HepG2 (cell line): ENCODE measurements around the gene NSUN3. TPM values are rescaled to one million over a fixed set of nuclear protein-coding genes. Genes with fewer than 3 reads are reported as not detected.
"Not testable (repeated sequence)": the region's sequence is repeated elsewhere in the genome, so short reads cannot be mapped to it uniquely, and the experiment has no call there.

Experiments
- ATAC-seq: fragments of 200-7000 bp; cut with Tn5 transposase; 3 replicates; pipeline ENCODE4 v1.9.1; 2020; ENCODE audit warnings: mild to moderate bottlenecking, moderate library complexity
- BruUV-seq: library from RNA; stranded (reverse); fragments of 400-500 nt; replicated peaks from 2 replicates; lab custom pipeline; 2021; lab: Mats Ljungman, UMichigan
- CTCF ChIA-PET: fragments of 300-600 bp; formaldehyde crosslinking; extraction: SDS; loops from one replicate; lab custom pipeline; 2021; ENCODE audit warnings: low total read pairs, inconsistent platforms, low intra/inter-chr PET ratio; lab: Yijun Ruan, JAX
- POLR2A ChIA-PET: fragments of 350-600 bp; sonication (Branson Sonifier 250); formaldehyde crosslinking; loops from one replicate; lab custom pipeline; 2020; ENCODE audit warnings: antibody characterized with exemption, inconsistent platforms; lab: Yijun Ruan, JAX
- DNase-seq: peaks from one replicate; pipeline ENCODE4 v3.0.0-alpha.2; 2015; ENCODE audit warnings: low spot score
- FAIRE-seq: peaks from 3 replicates; lab custom pipeline; 2011; peaks lifted over from hg19 to GRCh38; lab: Jason Lieb, UNC
- H2AFZ ChIP-seq: one replicate; pipeline ENCODE4 v1.6.1; 2011; ENCODE audit warnings: low read length, inconsistent platforms
- H3K27ac ChIP-seq: fragments of 300-600 bp; 3 replicates; pipeline ENCODE4 v1.8.0; 2011; ENCODE audit warnings: mixed run types, mild to moderate bottlenecking, mixed read lengths, low read length, inconsistent platforms; ENCODE audit not compliant: insufficient read depth; ENCODE audit errors: extremely low read length
- H3K27me3 ChIP-seq, 2 experiments: fragments of 200-600 bp in 1 of 2; 2 replicates in 1 of 2; 3 replicates in 1 of 2; pipeline versions ENCODE4 v1.6.0 to v1.8.0; 2011; ENCODE audit warnings: low read length in 2 of 2, mild to moderate bottlenecking in 2 of 2, moderate library complexity in 2 of 2, inconsistent platforms in 1 of 2; ENCODE audit not compliant: insufficient read depth in 2 of 2, control insufficient read depth in 1 of 2
- H3K36me3 ChIP-seq, 2 experiments: fragments of 200-600 bp in 1 of 2; replicated peaks in 1 of 2; 2 replicates in 1 of 2; 3 replicates in 1 of 2; pipeline versions ENCODE4 v1.5.1 to v1.8.0; 2011; ENCODE audit warnings: low read length in 2 of 2, inconsistent platforms in 1 of 2; ENCODE audit not compliant: insufficient read depth in 2 of 2, control insufficient read depth in 1 of 2
- H3K4me1 ChIP-seq: 2 replicates; pipeline ENCODE4 v1.5.1; 2012; ENCODE audit warnings: low read length, inconsistent platforms; ENCODE audit not compliant: insufficient read depth
- H3K4me2 ChIP-seq: 2 replicates; pipeline ENCODE4 v1.6.0; 2011; ENCODE audit warnings: low read depth, low read length, inconsistent platforms
- H3K4me3 ChIP-seq, 3 experiments: fragments of 200-600 bp in 1 of 3; sonication (generic), shearing (Covaris generic) in 1 of 3; replicated peaks in 1 of 3; 2 replicates each; pipeline ENCODE4 v1.5.1; 2011 to 2016; ENCODE audit warnings: low read length in 3 of 3, inconsistent platforms in 2 of 3, low read depth in 2 of 3, mild to moderate bottlenecking in 2 of 3, control low read depth in 1 of 3, mixed read lengths in 1 of 3; ENCODE audit not compliant: insufficient read depth in 1 of 3
- H3K79me2 ChIP-seq: one replicate; pipeline ENCODE4 v1.6.1; 2011; ENCODE audit warnings: low read length, inconsistent platforms; ENCODE audit not compliant: insufficient read depth
- H3K9ac ChIP-seq: 2 replicates; pipeline ENCODE4 v1.6.0; 2011; ENCODE audit warnings: mild to moderate bottlenecking, low read depth, low read length, inconsistent platforms; ENCODE audit not compliant: insufficient read depth
- H3K9me3 ChIP-seq: 2 replicates; pipeline ENCODE4 v1.5.1; 2012; ENCODE audit warnings: mild to moderate bottlenecking, low read length
- H4K20me1 ChIP-seq: 2 replicates; pipeline ENCODE4 v1.6.0; 2011; ENCODE audit warnings: inconsistent platforms, mild to moderate bottlenecking, low read length, moderate library complexity; ENCODE audit not compliant: insufficient read depth
- FOXA1 ChIP-seq, 2 experiments: fragments of 450-650 bp in 1 of 2; sonication (generic) in 1 of 2; formaldehyde crosslinking in 1 of 2; IDR thresholded peaks; 2 replicates each; pipeline versions ENCODE4 v1.4.0 to v1.6.1; 2016 to 2020; ENCODE audit warnings: missing genetic modification reagents in 1 of 2
- FOXA3 ChIP-seq: IDR thresholded peaks from 2 replicates; pipeline ENCODE4 v1.6.1; 2016; ENCODE audit warnings: missing genetic modification reagents, missing compliant biosample characterization
- HOXA3 ChIP-seq: sonication (generic); formaldehyde crosslinking; IDR thresholded peaks from 2 replicates; pipeline ENCODE4 v1.5.0; 2020; ENCODE audit warnings: missing genetic modification reagents
- JUND ChIP-seq: sonication (generic); formaldehyde crosslinking; IDR thresholded peaks from 2 replicates; pipeline ENCODE4 v1.8.0; 2022; ENCODE audit warnings: mild to moderate bottlenecking, missing genetic modification reagents
- KLF12 ChIP-seq: sonication (generic); formaldehyde crosslinking; IDR thresholded peaks from 2 replicates; pipeline ENCODE4 v1.4.0; 2020; ENCODE audit warnings: missing genetic modification reagents, borderline replicate concordance
- RBM39 ChIP-seq: fragments of 200-400 bp; formaldehyde crosslinking; IDR thresholded peaks from one replicate; pipeline ENCODE4 v1.6.1; 2018; ENCODE audit warnings: antibody characterized with exemption, mild to moderate bottlenecking, low read depth, low read length; ENCODE audit not compliant: poor library complexity, severe bottlenecking
- SP5 ChIP-seq: IDR thresholded peaks from 2 replicates; pipeline ENCODE4 v1.6.1; 2016; ENCODE audit warnings: low read depth, borderline replicate concordance
- TBX3 ChIP-seq: fragments of 450-650 bp; IDR thresholded peaks from 2 replicates; pipeline ENCODE4 v1.6.1; 2017; ENCODE audit warnings: antibody characterized with exemption, mild to moderate bottlenecking, inconsistent platforms, borderline replicate concordance
- YY1 ChIP-seq: IDR thresholded peaks from 2 replicates; pipeline ENCODE4 v1.6.1; 2011; ENCODE audit warnings: low read length, low read depth, moderate library complexity, mild to moderate bottlenecking; ENCODE audit not compliant: insufficient read depth, insufficient replicate concordance
- ZMYM4 ChIP-seq: sonication (generic); formaldehyde crosslinking; IDR thresholded peaks from 2 replicates; pipeline ENCODE4 v1.8.1; 2023; ENCODE audit warnings: mild to moderate bottlenecking, missing genetic modification reagents
- ZNF550 ChIP-seq: sonication (generic); formaldehyde crosslinking; IDR thresholded peaks from 2 replicates; pipeline ENCODE4 v1.4.0; 2020; ENCODE audit warnings: mild to moderate bottlenecking, missing genetic modification reagents, borderline replicate concordance
- ZSCAN31 ChIP-seq: sonication (generic); formaldehyde crosslinking; IDR thresholded peaks from 2 replicates; pipeline ENCODE4 v1.5.0; 2020; ENCODE audit warnings: low read depth, mild to moderate bottlenecking, missing genetic modification reagents
- WGBS: methylation state at CpG from one replicate; pipeline ENCODE4 v1.1.6; 2017; ENCODE audit warnings: low lambda C conversion rate; 5-methylcytosine and 5-hydroxymethylcytosine counted together
- in situ Hi-C: cut with HindIII; loops from 2 replicates; pipeline ENCODE4 v1.10.0; 2017; ENCODE audit warnings: low pct_unique_long_range_greater_than_20kb; ENCODE audit not compliant: extremely low pct_ligation_motif_present
- intact Hi-C: fragments of 100-400 bp; cut with micrococcal nuclease; formaldehyde crosslinking; loops from one replicate; pipeline ENCODE4 v1.10.0; 2022; ENCODE audit not compliant: unreplicated experiment
- polyA plus RNA-seq, 8 experiments: library from polyadenylated mRNA; depleted of rRNA in 3 of 8; stranded (reverse) in 7 of 8; unstranded in 1 of 8; fragments of >200 nt; fragmentation: Illumina TruSeq in 4 of 8; extraction: Trizol in 4 of 8; gene quantifications; 2 replicates each; pipeline versions ENCODE4 v1.2.1 to v1.2.3, GENCODE V29; 2011 to 2016; ENCODE audit warnings: low read depth in 4 of 8, missing spikeins in 1 of 8, mixed read lengths in 1 of 8; ENCODE audit not compliant: insufficient read depth in 1 of 8
- total RNA-seq, 5 experiments: library from RNA; depleted of rRNA; stranded (reverse); fragments of >200 nt; fragmentation: Illumina TruSeq; extraction: Trizol; gene quantifications; 2 replicates each; pipeline ENCODE4 v1.2.3, GENCODE V29; 2016; ENCODE audit warnings: low read depth in 1 of 5
- TF ChIP-seq, protein P1 (sequence below): sonication (generic); formaldehyde crosslinking; IDR thresholded peaks from 2 replicates; pipeline ENCODE4 v1.5.1; 2020; ENCODE audit warnings: missing genetic modification reagents, mild to moderate bottlenecking, borderline replicate concordance
- TF ChIP-seq, protein P2 (sequence below): IDR thresholded peaks from 2 replicates; pipeline ENCODE4 v1.6.1; 2016; ENCODE audit warnings: control low read depth
- TF ChIP-seq, protein P3 (sequence below): sonication (generic); formaldehyde crosslinking; IDR thresholded peaks from 2 replicates; pipeline ENCODE4 v1.4.0; 2020; ENCODE audit warnings: missing genetic modification reagents

NSUN3 gene
- total and polyA plus RNA-seq, 2 of the 13 experiments (the other 11 are each of a cell fraction or from before 2014, with no cell fraction given), result 3.2 to 10.6 TPM

DNA sequence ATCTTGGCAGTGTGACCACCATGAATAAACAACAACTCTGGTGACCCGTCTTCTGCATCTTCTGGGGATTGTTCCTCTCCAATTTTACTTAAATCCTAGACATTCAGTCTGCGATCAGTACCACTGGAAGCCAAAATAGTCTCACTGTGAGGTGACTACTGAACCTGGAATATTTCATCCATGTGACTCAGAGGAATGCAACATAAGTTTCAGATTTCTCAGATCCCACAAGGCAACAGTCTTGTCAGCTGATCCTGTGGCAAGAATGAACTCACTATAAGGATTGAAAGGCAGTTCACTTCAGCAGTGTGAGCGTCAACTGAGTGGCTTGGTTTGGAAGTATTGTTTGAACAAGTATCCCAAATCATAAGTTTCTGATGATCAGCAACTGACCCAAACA, 13.2 kb downstream of the NSUN3 start (continued):
- TF ChIP-seq, protein P1, sequence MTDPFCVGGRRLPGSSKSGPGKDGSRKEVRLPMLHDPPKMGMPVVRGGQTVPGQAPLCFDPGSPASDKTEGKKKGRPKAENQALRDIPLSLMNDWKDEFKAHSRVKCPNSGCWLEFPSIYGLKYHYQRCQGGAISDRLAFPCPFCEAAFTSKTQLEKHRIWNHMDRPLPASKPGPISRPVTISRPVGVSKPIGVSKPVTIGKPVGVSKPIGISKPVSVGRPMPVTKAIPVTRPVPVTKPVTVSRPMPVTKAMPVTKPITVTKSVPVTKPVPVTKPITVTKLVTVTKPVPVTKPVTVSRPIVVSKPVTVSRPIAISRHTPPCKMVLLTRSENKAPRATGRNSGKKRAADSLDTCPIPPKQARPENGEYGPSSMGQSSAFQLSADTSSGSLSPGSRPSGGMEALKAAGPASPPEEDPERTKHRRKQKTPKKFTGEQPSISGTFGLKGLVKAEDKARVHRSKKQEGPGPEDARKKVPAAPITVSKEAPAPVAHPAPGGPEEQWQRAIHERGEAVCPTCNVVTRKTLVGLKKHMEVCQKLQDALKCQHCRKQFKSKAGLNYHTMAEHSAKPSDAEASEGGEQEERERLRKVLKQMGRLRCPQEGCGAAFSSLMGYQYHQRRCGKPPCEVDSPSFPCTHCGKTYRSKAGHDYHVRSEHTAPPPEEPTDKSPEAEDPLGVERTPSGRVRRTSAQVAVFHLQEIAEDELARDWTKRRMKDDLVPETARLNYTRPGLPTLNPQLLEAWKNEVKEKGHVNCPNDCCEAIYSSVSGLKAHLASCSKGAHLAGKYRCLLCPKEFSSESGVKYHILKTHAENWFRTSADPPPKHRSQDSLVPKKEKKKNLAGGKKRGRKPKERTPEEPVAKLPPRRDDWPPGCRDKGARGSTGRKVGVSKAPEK (CRISPR knock-in tag), result no peak
- TF ChIP-seq, protein P2, sequence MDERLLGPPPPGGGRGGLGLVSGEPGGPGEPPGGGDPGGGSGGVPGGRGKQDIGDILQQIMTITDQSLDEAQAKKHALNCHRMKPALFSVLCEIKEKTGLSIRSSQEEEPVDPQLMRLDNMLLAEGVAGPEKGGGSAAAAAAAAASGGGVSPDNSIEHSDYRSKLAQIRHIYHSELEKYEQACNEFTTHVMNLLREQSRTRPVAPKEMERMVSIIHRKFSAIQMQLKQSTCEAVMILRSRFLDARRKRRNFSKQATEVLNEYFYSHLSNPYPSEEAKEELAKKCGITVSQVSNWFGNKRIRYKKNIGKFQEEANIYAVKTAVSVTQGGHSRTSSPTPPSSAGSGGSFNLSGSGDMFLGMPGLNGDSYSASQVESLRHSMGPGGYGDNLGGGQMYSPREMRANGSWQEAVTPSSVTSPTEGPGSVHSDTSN (CRISPR knock-in tag), result no peak
- TF ChIP-seq JUND (CRISPR knock-in tag), result no peak
- TF ChIP-seq ZNF550, result no peak
- TF ChIP-seq ZSCAN31 (CRISPR knock-in tag), result no peak
- TF ChIP-seq RBM39, result no peak
- no peak for TF ChIP-seq TBX3

DNA sequence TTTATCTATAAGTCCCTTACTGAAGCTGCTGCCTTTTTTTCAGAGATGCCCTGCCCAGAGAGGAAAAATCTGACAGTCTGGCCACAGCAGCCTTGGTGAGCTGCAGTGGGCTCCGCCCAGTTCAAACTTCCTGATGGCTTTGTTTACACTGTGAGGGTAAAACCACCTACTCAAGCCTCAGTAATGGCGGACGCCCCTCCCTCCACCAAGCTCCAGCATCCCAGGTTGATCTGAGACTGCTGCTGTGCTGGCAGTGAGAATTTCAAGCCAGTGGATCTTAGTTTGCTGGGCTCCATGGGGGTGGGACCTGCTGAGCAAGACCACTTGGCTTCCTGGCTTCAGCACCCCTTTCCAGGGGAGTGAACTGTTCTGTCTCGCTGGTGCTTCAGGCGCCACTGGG, 17.7 kb downstream of the NSUN3 start:
- H3K79me2 ChIP-seq; intact Hi-C loops; in situ Hi-C loops; H4K20me1 ChIP-seq; H3K9me3 ChIP-seq; CTCF ChIA-PET; FAIRE-seq; H3K9ac ChIP-seq; H2AFZ ChIP-seq; H3K27me3 ChIP-seq; H3K36me3 ChIP-seq; H3K27ac ChIP-seq; H3K4me2 ChIP-seq; BruUV-seq; H3K4me3 ChIP-seq; TF ChIP-seq FOXA1 (IDR thresholded peaks at IDR 0.05): not testable (repeated sequence)
- WGBS, result 90% methylated on average over 1 of the region's 5 CpGs
- H3K4me1 ChIP-seq, result peaks cover 27% of the 10 kb centered on the region
- ATAC-seq, result peak; percentile 63; the same call in 2 of the 3 replicates
- POLR2A ChIA-PET, result interaction anchor here (0.6 kb wide), 1 partner anchor 18 kb away, joined by 4 read pairs; the partner anchor contains the start of genes DHFR2 and NSUN3
- peak; percentile 45 for DNase-seq
- TF ChIP-seq ZMYM4 (CRISPR knock-in tag) (peak; percentile 54; the same call in 1 of the 2 replicates), SP5 (CRISPR knock-in tag) (peak; percentile 70; the same call in 1 of the 2 replicates), FOXA1 (CRISPR knock-in tag; IDR thresholded peaks at IDR 0.05) (peak; percentile 56), FOXA3 (CRISPR knock-in tag) (0 out of 2 replicates have a peak, but pooled peaks have one; percentile 50), KLF12 (CRISPR knock-in tag) (0 out of 2 replicates have a peak, but pooled peaks have one; percentile 34), HOXA3 (CRISPR knock-in tag) (peak; percentile 70), YY1 (peak; percentile 70)
- TF ChIP-seq, protein P3, sequence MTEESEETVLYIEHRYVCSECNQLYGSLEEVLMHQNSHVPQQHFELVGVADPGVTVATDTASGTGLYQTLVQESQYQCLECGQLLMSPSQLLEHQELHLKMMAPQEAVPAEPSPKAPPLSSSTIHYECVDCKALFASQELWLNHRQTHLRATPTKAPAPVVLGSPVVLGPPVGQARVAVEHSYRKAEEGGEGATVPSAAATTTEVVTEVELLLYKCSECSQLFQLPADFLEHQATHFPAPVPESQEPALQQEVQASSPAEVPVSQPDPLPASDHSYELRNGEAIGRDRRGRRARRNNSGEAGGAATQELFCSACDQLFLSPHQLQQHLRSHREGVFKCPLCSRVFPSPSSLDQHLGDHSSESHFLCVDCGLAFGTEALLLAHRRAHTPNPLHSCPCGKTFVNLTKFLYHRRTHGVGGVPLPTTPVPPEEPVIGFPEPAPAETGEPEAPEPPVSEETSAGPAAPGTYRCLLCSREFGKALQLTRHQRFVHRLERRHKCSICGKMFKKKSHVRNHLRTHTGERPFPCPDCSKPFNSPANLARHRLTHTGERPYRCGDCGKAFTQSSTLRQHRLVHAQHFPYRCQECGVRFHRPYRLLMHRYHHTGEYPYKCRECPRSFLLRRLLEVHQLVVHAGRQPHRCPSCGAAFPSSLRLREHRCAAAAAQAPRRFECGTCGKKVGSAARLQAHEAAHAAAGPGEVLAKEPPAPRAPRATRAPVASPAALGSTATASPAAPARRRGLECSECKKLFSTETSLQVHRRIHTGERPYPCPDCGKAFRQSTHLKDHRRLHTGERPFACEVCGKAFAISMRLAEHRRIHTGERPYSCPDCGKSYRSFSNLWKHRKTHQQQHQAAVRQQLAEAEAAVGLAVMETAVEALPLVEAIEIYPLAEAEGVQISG (CRISPR knock-in tag), result 0 out of 2 replicates have a peak, but pooled peaks have one; percentile 16
